GM18520 (cell line): ENCODE data around the gene SCG5.

Source experiments
- ATAC-seq: cut with Tn5 transposase; IDR thresholded peaks from one replicate; pipeline ENCODE4 v1.9.1; 2021; ENCODE audit not compliant: unreplicated experiment

The SCG5 gene

DNA sequence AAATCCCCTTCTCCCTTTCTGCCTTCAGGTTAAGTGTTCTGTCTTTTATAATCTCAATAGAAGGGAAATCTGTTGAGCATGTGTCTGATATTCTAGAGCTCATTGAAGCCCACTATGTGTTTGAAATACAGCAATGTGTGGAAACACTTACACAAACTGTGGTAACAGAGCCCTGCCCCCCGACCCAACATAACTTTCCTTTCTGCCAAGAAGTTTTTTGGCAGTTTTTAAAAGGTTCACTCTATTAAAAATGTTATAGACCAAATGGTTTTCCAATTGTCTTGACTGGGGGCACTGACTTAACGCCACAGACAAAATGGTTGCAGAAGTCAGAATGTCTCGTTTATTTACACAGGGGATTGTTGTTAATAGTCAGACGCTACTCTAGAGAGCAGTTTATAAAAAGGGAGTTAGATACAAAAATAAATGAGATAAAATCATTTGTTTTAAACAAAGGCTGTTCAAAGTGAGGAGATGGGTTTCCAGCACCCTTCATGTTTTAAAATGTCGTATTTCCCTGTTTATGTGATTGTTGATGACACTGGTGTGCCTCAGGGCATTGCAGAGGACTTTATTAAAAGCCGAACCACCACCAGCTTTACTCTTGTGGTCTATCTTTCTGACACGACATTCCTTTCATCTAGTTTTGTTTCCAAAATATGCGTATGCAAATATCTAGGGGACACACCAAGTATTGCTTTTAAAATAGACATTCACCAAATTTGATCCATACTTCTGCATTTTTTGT, 49.6 kb downstream of the SCG5 start:
- ATAC-seq = no peak

DNA sequence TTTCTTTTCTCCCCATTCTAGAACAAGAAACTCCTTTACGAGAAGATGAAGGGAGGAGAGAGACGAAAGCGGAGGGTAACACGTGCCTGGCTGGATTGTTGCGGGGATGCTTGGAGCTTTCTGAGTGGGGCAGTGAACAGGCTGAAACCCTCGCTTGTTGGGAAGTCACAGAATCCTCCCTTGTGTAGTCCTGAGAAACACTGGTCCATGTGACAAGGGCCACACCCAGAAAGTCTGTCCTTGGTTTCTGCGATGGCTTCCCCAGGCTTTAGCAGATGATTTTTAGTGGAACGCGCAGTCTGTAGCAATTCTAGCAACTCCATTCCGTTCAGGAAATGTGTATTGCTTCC, 50.2 kb downstream of the SCG5 start:
- no peak for ATAC-seq

DNA sequence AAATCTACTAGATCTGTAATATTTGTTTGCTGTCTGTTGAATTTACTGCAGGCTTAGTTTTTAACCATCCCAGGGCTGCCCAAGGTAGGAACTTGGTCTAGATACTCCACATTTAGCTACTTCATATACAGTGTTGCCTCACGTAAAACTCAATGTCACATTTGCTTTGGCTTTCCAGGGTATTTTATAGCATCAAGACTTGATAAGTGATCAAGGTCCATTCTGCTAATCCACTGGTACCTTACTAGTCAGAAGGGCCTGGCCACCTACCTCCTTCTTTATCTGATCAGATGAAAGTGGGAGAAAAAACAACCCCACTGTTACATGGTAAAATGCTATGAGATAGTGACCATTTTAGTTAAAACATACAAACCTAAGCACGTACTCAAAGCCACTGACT, 50.8 kb downstream of the SCG5 start:
- ATAC-seq = no peak

DNA sequence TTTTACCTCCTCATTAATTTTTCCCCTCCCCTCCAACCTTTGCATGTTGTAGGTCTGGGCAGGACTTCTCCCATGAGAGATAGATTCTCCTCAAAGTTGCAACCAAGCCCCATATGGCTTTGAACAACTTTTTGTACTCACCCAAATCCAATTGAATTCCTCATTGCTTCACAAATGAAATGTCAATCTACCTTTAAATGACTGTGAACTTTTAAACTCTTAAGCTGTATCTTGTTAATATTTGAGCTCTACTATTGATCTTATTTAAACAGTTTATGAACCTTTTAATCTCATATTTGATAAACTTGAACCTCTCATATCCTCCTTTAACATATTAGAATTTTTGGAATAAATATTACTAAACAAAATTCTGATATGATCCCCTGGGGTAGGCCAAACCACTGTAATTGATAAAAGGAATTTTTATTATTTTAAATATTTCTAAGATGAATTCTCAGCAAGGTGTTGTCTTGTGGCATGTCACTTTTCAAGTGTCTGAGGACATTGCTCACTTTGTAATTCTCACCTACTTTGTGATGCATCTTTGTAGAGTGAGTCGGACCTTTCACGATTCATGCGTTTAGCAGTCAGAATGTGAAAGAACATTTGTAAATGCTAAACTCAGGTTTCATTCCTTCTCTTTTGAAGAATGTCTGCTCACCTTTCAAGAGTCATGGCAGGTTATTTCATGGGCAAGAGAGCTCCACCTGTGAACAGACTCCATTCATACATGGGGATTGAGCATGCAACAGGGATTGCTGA, 52.9 kb downstream of the SCG5 start:
- no peak for ATAC-seq

DNA sequence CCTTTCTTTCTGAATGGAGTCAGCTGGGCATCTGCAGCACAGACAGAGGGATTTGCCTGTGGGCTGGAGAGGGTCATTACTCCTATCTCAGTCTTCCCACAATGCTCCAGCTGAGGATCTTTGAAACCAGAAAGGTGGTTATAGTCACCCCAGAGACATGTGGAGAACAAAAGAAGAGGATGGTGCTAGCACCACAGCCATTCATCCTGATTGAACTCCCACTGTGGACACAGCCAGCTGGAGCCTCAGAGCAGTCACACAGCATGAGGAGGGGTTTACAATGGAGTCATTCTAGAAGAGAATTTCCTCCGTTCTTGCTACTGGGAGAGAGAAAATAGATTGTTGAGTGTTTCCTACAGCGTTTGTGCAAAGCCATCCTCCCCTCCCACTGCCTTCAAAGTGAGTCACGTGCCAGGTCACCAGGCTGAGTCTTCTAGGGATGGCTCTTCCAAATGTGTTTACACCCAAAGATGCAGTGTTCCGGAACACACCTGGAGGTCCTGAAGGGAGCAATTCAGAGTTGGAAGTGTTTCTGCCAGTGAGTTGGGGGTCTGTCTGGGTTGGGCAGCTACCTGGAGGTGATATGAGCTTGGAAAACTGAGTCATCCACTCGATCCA, 57.4 kb downstream of the SCG5 start:
- no peak for ATAC-seq

DNA sequence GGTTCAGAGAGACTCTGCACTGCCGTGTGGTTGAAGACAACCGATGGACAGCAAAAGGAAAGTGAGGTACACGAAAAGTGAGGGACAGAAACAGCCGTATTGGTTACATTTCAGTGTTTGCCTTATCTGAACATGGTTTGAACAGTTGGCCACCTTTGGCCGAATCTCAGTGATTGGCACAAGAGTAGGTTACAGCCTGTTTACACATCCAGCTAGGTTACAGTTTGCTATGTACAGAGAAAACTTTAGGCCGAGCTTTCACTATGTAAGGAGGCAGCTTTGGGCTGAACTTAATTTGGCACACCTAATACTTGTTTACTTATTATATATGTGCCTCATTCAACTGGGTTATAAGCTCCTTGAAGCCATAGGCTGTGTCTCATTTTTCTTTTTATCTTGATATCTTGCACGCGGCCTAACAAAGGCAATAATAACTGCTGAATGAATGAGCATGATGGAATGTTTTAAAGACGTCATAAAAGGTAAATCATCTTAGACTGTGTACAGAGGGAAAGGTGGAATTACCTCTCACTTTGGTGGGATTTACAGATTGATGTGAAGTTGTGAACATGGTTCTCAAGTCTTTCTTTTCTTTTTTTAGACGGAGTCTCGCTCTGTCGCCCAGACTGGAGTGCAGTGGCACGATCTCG, 59.1 kb downstream of the SCG5 start:
- ATAC-seq = no peak

DNA sequence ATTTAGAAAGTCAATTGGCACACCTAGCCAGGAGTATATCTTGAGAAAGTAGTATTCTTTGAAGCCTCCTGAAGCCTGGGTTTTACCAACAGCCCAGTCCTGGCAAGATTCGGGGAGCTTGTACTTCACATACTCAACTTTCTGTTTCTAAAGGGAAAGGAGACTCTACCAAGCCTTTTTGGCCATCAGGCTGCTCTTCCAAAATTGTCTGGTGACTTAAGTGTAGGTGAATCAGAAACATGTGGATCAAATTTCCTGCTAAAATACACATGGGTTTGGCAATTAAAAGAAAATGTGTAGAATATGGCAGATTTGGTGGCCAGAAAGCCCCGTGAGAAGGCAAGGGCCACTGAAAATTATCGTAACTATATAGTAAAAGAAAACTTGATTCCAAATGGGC, 60.4 kb downstream of the SCG5 start:
- no peak for ATAC-seq

DNA sequence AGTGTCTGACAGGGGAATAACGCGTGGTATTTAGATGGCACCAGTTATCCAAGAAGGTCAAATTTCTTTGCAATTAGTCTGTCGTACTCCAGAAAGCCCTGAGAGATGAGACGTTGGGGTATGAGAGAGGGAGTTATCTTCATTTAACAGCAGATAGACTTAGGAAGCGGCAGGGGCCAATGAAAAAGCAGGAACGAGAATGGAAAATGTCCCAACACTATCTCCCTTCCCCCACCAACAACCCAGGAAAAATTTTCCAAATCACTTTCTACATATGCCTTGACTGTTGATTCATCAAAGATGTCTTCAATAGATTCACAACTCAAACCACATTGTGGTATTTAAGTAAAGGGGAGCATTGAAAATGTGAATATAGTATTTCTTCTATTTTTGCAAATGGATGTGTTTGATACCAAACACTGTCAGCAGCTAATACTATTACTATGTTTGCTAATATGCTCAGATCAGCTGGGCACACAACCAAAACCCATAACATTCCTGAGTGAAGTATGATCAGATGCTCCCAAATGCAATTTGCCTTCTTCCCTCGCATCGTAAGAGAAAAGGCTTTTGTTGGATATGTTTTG, 63.0 kb downstream of the SCG5 start:
- ATAC-seq = no peak

DNA sequence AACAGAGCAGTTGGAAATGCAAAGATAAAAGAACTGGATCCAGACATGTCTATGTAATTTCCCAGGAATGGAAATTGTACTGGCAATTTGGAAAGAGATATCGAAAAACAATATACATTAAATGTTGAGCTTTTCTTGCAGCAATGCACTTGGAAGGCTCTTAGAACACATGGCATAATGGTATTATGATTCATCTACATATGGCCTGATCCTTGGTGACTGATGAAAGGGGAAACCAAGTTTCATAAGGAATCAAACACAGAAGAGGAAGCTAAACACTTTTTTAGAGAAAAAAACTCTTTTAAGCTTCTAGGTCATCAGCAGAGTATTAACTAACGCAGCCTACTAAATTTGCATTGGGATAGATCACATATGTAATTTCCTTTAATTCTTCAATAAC, 63.9 kb downstream of the SCG5 start:
- ATAC-seq = no peak

DNA sequence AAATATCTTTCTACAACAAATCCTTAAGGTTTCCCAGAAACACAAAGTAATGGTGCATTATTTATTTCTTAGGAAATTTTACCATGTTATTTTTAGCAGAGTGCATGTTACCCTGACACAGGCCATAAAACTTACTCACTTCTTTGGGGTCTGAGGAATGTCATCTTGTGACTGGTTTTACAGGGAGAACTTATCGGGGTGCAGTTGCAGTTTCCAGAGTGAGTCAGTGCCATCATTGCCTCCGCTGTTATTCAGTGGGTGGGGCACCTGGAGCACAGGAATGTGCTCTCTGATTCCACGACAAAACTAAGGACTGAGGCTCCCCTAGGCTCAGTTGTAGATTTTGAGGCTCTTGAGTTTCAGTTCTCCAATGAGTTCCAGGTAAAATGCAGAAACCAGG, 65.2 kb downstream of the SCG5 start:
- ATAC-seq = no peak

DNA sequence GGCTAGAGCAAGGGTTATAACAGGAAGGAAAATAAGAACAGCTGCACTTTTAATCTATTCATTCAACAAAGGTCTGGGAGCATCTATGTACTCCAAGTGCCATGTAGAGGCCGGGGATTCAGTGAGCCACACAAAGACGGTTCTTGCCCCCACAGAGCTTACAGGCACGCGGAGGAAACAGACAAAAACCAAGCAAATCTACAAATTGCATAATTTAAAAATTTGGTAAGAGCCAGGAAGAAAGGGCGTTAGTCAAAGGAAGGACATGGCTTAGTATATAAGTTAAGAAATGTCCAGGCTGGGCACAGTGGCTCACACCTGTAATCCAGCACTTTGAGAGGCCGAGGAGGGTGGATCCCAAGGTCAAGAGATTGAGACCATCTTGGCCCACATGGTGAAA, 65.9 kb downstream of the SCG5 start:
- no peak for ATAC-seq

DNA sequence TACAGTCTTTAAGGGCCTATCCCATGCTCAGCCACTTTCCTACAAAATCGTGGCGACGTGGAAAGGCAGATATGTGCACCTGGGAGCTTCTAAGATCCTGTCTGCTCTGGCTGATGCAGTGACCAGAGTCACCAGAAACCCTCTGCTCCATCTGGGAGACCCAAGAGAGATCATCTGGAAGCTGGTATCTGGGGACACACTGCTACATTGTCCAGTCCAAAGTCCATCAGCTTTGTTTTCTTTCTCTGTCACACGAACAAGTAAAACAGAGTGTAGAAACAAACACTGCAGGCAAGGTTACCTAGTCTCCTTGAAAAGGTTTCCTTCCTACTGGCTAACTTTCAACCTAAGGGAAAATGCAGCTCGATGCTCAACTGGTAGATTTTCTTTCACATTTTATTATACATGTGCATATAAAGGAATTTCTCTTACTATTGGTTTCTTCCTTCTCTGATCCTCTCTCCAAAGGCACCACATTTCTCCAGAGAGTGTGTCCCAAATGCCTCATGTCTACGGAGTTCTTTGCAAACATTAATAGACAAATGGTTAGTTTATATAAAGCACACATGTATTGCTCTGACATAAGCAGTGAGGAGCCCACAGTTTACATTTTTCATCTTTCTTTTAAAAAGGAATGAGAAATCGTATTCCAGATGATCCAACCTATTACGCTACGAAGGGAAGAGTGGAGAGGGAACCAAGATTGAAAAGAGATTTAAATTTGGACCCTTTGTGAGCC, 68.0 kb downstream of the SCG5 start:
- ATAC-seq = no peak

DNA sequence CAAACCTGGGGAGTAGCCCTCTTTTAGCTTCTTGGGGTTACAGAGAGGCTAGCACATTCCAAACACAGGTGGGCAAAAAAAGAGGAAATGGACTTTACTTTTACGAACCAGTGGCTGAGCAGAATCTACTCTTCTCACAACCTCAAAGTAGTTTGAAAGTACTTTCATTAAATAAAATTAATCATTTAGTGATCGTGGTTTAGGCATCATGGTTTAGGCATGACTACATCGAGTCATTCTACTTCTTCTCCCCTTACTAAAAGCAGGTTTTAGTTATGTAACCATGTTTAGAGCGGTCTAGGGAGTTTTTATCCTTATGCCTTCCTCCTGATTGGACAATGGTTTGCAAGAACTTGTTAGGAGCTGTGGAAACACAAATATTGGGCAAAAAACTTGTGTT, 73.8 kb downstream of the SCG5 start:
- no peak for ATAC-seq

DNA sequence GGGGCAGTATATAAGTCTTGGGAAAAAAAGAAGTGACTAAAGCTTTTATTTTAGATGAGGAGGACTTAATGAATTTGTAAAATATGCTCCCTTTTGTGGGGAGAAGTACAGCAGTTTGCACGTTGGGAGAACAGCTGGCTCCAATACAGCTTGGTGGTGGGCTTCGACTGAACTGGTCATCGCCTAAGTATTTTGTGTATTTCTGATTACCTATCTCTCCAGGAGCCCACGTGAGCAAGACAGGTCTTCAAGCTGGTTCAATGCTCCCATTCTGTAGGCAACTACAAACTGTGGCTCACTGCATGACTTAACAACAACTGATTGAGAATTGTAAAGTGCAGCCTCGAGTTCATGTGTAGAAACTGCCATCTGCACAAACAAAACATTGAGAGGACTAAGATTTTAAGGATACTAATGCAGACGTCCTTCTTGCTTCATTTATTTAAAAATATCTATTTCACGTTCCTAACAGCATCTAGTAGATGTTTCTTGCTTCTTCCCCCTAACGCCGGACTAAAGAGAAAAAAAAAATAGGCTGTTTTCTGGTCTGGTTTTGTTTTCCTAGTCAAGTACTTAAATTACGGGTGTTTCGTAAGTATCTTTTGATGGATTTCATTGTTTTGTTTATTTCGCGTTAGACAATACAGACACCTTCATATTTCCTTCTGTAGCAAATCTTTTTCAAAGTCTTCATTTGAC, 74.9 kb downstream of the SCG5 start:
- no peak for ATAC-seq

DNA sequence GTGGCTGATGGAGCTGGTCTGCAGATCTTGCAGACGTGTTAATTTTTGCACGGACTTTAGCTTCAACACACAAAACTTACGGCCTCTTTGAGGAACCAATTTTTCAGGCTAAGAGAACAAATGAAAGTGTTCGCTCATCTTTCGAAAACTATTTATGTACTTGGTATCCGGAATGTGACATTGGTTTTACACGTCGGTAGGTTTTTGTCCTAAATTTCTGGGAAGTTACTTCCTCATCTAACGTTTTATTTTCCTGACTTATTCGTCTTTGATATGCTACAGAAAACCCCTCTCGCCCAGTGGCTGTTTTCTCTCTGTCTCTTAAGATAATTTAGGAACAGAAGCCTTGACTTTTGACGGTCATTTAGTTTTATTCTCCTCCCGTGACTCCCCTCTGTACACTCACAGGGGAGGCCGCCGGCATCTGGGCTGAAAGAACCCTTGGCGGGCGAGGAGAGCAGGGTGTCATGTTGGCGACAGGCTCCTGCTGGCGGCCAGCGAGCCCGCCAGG, 75.5 kb downstream of the SCG5 start:
- ATAC-seq = no peak

DNA sequence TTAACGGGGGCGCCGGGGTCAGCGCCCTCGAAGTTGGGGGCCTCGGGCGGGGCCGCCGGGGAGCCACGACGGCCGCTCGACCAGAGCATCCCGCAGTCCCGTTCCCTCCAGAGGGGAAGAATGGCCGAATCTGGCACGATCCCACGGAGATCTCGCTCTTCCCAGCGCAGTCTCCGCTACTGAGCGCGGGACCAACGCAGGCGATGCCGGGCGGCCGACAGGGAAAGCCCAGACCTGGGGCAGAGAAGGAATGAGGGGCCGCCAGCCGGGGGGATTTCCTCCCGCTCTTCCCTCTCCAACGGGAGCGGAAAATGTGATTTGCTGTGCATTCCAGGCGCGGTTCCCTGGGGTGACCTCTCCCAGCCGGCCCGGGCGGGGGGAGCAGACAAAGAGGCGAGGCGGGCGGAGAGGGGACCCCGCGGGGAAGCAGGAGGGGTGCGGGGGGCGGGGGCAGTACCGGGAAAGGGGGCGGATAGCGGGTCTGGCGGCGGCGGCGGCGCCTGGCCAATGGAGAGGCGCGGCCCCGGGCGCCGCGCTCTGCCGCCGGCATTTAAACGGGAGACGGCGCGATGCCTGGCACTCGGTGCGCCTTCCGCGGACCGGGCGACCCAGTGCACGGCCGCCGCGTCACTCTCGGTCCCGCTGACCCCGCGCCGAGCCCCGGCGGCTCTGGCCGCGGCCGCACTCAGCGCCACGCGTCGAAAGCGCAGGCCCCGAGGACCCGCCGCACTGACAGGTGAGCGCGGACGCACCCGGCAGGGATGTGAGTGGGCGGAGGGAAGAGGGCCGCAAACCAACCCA, 76.1 kb downstream of the SCG5 start, which contains the start of gene GREM1:
Gene GREM1, plus strand, starts transcription at position 579 of the 801 bp plus-strand sequence. CDS start 12,687 bp downstream, outside the sequence.
- ATAC-seq = no peak

DNA sequence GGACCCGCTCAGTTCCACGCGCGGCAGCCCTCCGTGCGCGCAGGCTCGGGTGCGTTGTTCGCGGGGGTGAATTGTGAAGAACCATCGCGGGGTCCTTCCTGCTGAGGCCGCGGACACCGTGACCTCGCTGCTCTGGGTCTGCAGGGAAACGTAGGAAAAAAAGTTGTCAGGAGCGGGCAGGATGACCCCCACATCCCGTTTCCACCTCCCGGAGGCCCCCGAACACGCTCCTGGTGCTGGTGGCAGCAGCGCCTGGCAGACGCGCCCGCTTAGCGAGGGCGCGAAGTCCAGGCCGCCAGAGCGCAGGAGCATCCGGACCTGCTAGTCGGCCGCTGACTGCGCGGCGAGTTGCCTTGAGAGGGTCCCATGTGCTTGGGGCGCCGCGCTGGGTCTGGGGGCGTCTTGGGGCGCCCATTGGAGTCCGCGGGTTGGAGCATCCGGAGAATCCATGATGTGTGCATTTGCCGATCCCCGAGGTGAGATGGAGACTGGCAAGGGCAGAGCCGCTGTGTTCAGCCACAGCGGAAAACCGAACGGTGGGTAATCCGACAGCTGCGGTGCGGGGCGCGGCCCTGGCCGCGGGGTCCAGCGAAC, 76.8 kb downstream of the SCG5 start:
- ATAC-seq = no peak

DNA sequence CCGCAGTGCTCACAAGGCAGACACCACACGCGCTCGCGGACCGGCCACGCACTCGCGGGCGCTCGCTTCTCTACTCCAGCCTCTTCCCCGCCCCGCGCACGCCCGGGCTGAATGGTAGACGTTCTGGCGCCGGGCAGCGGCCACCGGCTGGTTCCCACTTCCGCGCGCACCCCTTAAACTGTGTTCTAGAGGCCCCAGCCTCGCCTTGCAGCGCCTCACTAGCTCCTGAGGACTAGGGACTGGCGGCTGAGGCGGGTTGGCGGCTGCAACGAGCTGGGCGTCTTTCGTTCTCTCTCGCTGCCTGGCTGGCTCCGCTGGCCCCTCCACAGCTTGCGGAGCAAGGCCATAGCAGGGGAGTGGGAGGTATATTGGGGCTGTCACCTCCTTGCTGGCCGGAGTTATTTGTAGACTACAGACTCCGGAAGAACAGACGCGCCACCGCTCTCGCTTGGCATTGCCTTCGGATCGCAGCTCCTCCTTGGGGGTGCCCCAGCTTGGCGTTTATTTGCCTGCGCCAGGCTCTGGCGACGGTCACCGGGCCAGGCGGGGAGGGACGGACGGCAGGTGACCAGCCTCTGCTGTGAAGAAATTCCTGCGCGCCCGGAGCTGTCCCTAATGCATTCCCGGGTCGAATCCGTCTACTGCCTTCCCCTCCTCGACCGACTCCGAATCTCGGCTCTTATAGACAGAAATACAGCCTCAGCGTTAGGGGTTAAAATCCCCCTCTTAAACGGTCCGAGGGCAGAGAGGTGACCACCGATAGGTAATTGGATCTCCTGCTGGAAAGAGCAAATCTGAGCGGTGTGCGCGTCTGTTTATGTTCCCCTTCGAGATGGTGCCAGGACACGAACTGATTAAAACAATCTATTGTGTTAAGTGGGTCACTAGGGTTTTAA, 77.6 kb downstream of the SCG5 start:
- no peak for ATAC-seq
